GM21786 (cell line): Measurements from ENCODE around the gene SYNGR1.

Experiments used
- ATAC-seq: cut with Tn5 transposase; IDR thresholded peaks from one replicate; pipeline ENCODE4 v1.9.1; 2021; ENCODE audit not compliant: unreplicated experiment

Gene SYNGR1

GRCh38 chr22:39368461-39368911, 18.7 kb downstream of the SYNGR1 start:
- ATAC-seq, result no peak

GRCh38 chr22:39369186-39369585, 19.4 kb downstream of the SYNGR1 start:
- no peak for ATAC-seq

- ATAC-seq, result no peak
These were observed 19.8 kb downstream of the SYNGR1 start for GRCh38 chr22:39369586-39369985.

- no peak for ATAC-seq
These were observed 21.9 kb downstream of the SYNGR1 start for GRCh38 chr22:39371732-39372131.

- no peak for ATAC-seq
These were observed 24.4 kb downstream of the SYNGR1 start for GRCh38 chr22:39374191-39374590.

- no peak for ATAC-seq
These were observed 25.0 kb downstream of the SYNGR1 start for GRCh38 chr22:39374801-39375200.

GRCh38 chr22:39375646-39376045, 25.9 kb downstream of the SYNGR1 start:
- no peak for ATAC-seq

GRCh38 chr22:39379756-39380730, 30.3 kb downstream of the SYNGR1 start:
- no peak for ATAC-seq

- no peak for ATAC-seq
These were observed 31.4 kb downstream of the SYNGR1 start for GRCh38 chr22:39381009-39381755.

- no peak for ATAC-seq
These were observed 32.1 kb downstream of the SYNGR1 start for GRCh38 chr22:39381930-39382329.

- no peak for ATAC-seq
These were observed 32.6 kb downstream of the SYNGR1 start for GRCh38 chr22:39382410-39382809.

GRCh38 chr22:39383841-39384625, 34.2 kb downstream of the SYNGR1 start:
- no peak for ATAC-seq

- no peak for ATAC-seq
These were observed 35.1 kb downstream of the SYNGR1 start for GRCh38 chr22:39384750-39385480.

GRCh38 chr22:39388261-39389011, 38.6 kb downstream of the SYNGR1 start:
- ATAC-seq, result peak; percentile 61

- no peak for ATAC-seq
These were observed 39.6 kb downstream of the SYNGR1 start for GRCh38 chr22:39389420-39389819.

- no peak for ATAC-seq
These were observed 42.7 kb downstream of the SYNGR1 start for GRCh38 chr22:39392341-39392948.

- ATAC-seq, result no peak
These were observed 46.4 kb downstream of the SYNGR1 start for GRCh38 chr22:39395936-39396796.

- ATAC-seq, result no peak
These were observed 47.0 kb downstream of the SYNGR1 start for GRCh38 chr22:39396797-39397195.
